Stimulated activated CD8-positive, alpha-beta memory T cell treated with anti-CD3 and anti-CD28 coated beads, Interleukin-7, amount 100 ng/mL, for 48 hours (primary cell): ENCODE measurements around the gene PIK3CD.
"Not testable (repeated sequence)": the region's sequence is repeated elsewhere in the genome, so short reads cannot be mapped to it uniquely, and the experiment has no call there.

ENCODE experiments used
- DNase-seq, 2 donors: peaks; one replicate each; pipeline ENCODE4 v3.0.0-alpha.2; 2020; ENCODE audit warnings: low read depth in 1 of 2; ENCODE audit errors: extremely low read depth in 1 of 2

PIK3CD gene

GRCh38 chr1:9618909-9619679, 32.4 kb upstream of the PIK3CD start:
- DNase-seq: no peak

GRCh38 chr1:9621032-9621431, 30.5 kb upstream of the PIK3CD start:
- no peak for DNase-seq

DNA sequence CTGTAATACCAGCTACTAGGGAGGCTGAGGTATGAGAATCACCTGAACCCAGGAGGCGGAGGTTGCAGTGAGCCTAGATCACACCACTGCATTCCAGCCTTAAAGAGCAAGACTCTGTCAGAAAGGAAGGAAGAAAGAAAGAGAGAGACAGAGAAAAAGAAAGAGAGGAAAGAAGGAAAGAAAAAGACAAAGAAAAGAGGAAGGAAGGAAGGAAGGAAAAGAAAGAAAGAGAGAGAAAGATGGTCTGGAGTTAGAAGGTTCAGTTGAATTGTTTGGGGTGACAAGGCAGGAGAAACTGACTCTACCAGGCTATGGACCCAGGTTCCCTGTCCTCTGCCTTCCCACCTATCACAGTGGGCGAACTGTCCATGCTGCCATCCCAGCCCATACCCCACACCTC, 27.4 kb upstream of the PIK3CD start:
- DNase-seq: no peak

- DNase-seq: not testable (repeated sequence)
Observed at GRCh38 chr1:9625030-9625429, 26.5 kb upstream of the PIK3CD start.

DNA sequence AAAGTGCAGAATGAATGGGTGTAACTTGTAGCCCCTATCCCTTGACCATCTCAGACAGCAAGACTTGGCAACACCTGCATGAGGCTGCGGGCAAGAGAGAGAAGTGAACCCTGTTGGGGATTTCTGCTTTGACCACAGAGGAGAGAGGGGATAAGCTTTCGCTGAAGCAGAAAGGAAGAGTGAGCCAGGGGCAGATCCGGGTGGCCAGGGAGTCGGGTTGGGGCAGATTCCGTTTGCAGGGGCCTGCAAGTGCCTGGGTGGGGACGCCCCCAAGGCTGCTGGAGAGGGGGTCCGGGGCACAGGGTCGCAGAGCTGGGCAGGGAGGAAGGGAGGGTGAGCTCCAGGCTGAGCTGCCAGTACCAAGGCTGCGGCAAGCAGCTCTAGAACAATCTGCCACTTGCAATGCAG, 25.3 kb upstream of the PIK3CD start:
- DNase-seq: no peak

DNA sequence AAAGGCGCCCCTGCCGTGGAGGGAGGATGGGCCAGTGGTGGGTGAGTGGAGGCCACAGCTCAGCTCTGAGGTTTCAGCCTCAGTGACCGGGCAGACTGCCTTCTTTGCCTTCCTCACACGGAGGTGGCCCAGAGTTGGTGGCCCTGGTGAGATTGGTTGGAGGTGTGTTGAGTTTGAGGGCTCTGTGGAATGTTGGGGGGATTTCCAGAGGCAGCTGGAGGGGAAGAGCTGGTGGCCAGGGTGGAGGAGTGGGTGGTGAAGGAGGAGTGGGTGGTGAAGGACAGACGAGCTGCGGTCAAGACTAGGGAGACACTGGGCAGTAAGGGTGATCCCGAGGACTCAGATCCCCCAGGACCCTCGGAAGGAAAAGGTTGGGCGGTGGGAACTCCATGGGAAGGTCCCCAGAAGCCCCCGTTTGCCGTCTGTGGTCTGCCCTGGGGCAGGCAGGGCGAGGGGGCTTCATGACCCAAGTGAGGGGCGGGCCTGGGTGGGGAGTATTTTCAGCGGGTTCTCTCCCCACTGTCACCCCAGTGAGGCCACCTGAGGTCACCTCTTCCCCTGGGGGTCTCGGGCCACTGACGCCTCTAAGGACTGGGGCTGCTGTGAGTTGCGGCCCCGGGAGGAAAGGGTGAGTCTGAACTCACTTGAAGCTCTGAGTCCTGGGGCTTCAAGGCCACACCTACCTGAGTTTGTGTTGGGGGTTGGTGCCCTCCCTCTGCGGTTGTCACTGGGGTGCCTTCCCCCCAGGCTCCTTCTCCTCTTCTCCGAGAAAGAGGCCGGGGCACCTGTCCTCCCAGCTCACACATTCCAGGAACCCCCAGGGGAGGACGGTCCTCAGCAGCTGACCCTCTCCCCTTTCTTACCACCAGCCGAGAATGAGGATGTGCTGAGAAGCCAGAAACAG, 22.7 kb upstream of the PIK3CD start:
- DNase-seq: peak; percentile 72 to 84

GRCh38 chr1:9629445-9630201, 21.9 kb upstream of the PIK3CD start:
- DNase-seq: peak; percentile 76 to 80

DNA sequence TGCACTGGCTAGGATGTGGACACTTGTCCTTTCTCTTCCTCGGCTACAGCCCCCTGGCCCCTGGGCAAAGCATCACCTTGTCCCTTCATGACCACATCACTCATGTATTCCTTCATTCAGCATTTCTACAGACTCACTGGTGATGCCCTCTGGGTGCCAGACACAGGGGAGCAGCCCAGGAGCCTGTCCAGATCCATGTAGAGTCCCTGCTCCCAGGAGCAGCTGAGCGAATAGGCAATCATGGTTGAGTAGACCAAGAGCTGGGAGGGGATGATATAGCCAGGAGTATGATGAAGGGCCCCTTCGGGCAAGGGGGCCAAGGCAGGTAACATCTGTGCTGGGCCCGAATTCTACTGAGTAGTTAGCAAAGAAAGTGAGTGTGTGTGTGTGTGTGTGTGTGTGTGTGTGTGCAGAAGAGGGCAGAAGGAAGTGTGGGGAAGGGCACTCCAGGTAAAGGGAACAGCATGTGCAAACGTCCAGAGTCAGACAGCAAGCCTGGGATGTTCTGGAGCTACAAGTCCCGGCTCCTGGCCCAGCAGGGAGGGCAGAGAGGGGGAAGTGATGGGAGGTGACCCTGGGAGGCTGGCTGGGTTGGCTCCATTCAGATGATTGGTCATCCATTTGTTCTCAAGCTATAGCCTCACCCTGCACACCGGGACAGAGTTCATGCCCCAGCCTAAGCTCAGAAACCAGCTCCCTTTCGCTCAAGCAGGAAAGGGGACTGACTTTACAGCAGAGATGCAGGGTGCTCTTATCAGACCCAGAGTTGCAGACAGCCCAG, 21.0 kb upstream of the PIK3CD start:
- DNase-seq: no peak

GRCh38 chr1:9631613-9632012, 19.9 kb upstream of the PIK3CD start:
- no peak for DNase-seq

- DNase-seq: no peak
Observed at GRCh38 chr1:9633493-9633892, 18.0 kb upstream of the PIK3CD start.

DNA sequence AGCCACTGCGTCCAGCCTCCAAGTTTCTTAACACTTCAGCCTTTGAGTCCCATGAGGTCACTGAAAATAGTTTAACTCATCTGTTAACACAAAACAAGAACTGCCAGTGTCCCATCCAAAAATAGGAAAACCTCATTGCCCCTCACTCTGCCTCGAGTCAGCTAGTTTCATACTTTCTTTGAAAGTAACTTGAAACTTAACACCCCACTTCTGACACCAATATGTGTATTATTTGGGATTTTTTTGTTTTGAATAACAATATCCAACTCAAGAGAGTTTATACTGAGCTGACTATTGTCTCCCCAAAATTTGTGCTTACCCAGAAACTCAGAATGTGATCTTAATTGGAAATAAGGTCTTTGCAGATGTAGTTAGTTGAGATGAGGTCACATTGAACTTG, 16.9 kb upstream of the PIK3CD start:
- no peak for DNase-seq

- no peak for DNase-seq
Observed at GRCh38 chr1:9639227-9639626, 12.3 kb upstream of the PIK3CD start.

- no peak for DNase-seq
Observed at GRCh38 chr1:9643351-9644256, 7.9 kb upstream of the PIK3CD start.

DNA sequence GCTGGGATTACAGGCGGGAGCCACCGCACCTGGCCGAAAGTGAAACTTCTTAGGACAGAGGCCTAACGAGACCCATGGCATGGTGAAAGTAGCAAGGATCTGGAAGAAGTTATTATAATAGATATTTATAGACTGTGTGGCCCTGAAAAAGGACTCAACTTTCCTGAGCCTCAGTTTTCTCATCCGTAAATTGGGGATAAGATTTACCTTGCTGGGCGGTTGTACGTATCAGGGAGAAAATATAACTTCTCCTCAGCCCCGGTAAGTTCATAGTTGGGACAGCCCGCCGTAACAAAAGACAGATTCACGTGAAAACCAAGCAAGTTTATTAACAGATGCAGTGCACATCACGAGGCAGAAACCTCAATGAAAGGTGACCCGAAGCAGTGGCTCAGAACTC, 5.5 kb upstream of the PIK3CD start:
- DNase-seq: no peak

DNA sequence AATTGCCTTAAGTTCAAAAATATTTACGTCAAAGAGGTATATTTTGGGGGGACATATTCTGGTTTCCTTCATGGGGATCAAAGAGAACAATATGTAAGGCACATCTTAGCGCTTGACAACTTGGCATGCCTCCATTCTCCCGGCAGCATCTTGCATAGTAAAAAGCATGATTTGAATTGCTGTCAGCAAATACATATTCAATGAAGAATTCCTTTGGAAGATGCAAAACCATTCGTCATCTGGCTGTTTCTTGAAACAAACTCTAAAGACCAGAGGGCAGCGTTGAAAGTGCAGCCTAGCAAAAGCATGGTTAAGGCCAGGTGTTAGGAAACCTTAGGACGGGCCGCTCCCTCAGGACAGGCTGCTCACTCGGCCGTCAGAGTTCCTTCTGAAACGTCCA, 3.4 kb upstream of the PIK3CD start:
- no peak for DNase-seq

DNA sequence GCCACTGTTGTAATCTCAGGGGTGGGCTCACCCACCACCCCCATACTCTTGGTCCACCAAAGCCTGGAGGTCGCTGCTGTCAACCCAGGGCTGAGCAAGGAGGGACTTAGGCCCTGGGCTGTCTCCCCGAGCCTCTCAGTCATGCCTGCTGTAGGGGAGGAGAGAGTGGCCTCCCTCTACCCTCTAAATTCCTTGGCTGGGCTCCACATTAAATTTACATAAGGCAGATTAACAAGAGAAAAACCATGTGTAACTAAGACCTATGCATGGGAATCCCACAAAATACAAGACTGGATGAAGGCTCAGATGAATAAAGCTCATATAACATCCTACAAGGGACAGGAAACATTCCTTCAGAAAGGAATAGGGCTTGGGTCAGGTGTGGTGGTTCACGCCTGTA, 1.8 kb upstream of the PIK3CD start:
- no peak for DNase-seq

DNA sequence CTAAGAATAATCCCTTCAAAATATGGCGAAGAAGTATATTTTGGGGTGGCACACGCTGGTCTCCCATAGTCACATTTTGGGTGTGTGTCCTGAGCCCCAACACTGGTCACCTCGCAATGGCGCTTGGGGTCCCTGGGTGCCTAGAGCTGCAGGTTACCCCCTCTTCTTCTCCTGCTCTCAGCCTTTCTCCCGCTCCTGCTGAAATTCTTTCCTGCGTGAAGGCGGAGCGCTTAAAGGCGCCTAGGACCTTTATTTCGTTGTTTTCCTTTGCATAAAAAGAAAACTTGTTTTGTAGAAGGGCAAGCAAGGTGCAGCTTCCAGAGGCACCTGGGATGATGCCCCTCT, 339 bp upstream of the PIK3CD start:
- no peak for DNase-seq

DNA sequence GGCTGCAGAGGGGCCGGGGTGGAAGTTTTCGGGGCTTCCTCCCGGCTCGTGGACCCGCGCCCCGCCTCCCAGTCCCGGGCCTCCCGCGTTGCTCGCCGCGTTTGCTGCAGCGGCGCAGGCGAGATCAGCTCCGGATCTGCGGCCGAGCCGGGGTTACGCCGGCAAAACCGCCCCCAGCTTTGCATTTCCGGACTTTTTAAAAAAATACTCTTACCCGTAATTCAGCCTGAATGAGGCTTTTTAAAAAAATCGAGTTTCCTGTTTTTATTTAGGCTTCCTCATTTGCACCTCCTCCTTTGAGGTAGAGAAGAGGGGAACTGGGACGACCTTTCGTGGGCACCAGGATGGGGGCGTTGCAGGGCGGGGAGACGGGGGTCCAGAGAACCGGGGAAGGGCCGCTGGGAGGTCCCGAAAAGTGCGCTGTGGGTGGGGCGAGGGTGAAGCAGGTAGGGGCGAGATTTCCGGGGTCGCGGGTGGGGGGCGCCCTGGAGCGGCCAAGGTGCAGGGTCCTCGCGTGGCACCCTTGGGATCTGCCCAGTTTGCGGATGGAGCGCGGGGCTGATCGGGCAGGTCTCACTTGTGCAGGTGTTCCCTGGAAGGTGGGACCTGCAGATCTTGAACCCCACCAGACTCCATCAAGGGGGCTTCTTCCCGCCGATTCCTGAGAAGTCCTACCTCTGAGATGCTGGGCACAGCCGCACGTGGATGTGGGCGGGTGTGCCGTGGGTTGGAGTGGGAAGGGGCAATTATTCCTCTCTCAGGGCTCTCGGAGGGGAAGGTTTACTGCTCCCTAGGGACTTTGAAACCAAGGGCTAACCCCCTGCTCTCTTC, 1.1 kb downstream of the PIK3CD start:
- DNase-seq: peak in 1 of 2 donors; percentile 50

- DNase-seq: no peak
Observed at GRCh38 chr1:9653210-9653490, 1.6 kb downstream of the PIK3CD start.
